Measurements from ENCODE around the gene EP400.

The EP400 gene

DNA sequence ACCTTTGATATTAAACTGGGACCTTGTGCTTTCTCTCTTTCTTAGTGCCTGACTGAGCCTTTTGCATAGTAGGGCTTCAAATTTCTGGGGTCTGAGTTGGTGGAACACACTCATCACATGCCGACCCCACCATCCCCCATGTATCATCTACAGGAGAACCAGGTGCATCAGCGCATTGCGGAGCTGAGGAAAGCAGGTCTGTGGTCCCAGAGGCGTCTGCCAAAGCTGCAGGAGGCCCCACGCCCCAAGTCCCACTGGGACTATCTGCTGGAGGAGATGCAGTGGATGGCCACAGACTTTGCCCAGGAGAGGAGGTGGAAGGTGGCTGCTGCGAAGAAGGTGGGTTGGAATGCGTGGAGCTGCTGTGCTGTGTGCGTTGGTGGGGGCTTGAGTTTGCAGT lies 37.8 kb downstream of the EP400 start:
- no peak for DNase-seq

- no peak for DNase-seq
Measured at GRCh38 chr12:131988054-131988796, 38.5 kb downstream of the EP400 start.

GRCh38 chr12:131989021-131989420 lies 39.3 kb downstream of the EP400 start:
- DNase-seq: no peak

DNA sequence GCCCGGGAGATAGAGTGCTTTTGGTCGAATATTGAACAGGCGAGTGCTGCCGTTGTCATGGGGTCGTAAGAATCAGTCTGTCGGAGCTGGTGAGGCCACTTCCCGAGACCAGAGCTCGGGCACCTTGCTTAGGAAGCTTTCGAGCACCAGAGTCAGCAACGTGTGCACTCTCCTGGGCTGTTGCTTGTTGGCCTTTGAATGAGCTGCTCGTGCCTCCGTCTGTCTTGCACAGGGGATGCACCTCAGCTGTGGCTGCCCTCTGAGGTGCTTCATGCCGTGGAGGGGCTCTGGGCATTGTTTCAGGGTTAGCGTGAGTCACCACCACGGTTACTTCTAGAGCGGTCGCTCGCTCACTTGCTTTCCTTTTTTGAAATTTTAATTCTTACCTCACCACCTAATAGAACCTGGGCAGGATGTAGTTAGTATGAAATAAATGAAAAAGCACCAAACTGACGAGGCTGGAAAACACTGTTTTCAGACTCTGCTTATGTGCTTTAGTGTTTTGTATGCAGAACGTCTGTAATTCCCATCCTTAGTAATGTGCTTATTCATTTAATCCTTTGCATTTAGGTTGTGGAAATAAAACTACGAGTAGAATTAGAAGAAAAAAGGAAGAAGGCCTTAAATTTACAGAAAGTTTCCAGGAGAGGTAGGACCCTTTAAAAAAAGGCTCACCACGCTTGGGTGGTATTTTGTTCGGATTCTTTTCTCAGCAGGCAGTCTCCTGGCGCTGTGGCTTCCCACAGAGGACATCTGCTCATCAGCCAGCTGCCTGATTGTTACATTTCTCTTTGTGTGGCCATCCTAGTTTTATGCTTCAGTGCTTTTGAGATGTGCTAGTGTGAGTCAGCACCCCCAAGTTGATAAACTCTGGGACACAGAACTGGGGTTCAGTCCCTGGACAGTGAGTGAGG lies 40.6 kb downstream of the EP400 start:
- DNase-seq: peak; percentile 5

DNA sequence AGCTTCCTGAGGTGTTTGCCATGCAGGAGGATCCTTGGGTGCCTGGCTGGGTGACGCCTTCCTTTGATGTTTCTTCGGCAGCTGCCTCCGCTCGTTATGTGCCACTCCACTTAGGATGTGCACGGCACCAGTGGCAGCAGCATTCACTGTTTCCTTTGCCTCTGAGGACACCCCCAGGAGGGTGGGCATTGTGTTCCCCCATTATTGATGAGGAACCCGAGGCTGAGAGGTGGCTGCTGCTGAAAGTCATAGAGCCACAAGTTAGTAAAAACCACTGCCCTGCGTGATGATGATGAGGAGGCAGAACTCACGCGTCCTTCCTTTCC lies 41.2 kb downstream of the EP400 start:
- DNase-seq: no peak

DNA sequence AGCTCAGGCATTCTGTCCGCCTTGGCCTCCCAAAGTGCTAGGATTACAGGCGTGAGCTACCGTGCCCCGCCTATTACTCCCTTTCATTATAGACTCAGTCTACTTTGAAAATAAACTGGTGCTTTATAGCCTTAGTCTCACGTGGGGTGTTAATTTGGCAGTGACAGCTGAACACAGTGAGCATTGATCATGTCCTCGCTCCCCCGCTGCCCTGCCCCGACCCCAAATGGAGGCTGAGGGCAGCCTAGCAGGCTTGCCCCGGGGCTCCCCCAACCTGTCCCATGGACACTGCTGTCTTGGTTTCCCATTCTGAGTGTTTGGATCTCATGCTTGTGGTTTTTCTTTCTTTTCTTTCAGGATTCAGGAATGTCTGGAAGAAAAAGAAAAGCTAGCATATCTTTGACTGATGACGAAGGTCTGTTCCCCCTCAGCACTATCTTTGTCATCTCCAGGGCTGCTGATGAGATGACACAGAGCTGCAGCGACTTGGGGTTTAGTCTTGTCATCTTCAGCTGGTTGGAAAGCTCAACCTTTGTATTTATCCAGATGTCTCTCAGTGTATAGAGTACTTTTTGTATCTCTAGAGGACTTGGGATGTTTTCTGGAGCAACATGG lies 42.2 kb downstream of the EP400 start:
- no peak for DNase-seq

DNA sequence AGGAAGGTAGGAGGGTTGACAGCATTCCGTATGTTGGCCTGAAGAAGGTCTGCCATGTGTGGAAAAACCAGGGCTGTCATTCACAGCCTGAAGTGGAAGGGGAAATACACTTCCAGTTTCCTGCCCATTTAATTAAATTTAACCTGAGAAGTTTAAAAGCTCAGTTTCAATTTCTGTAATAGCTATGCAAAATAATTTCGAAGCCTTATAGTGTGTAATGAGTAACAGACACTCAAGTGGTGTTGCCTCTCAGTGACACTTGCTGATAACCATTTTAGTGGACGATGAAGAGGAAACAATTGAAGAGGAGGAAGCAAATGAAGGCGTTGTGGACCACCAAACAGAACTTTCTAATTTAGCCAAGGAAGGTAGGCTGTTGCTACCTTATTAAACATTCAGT lies 44.8 kb downstream of the EP400 start:
- DNase-seq: no peak

DNA sequence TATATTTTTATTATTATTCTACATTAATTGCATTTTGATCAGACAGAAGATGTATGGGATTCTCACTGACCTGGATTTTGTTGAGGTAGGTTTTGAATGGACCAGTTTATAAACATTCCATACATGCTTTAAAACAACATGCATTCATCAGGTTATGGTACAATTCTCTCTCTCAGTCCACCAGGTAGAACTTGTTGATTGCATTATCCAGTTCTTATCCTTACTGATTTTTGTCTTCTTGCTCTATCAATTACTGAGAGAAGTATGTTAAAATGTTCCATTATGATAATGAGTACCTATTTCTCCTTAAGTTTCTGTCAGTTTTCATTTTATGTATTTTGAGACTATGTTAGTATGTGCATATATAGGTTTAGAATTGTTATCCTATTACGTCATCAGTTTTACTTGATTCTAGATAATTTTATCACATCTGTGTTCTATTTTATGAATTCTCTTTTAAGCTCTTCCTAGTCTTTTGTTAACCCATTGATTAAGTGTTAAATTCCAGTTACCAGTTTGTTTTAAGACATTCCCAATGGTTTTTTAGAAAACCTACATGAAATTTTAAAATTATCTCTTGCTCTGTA lies 50.6 kb downstream of the EP400 start:
- DNase-seq: no peak

- no peak for DNase-seq
Measured at GRCh38 chr12:132003846-132004245, 54.1 kb downstream of the EP400 start.

GRCh38 chr12:132004946-132005345 lies 55.2 kb downstream of the EP400 start:
- no peak for DNase-seq

DNA sequence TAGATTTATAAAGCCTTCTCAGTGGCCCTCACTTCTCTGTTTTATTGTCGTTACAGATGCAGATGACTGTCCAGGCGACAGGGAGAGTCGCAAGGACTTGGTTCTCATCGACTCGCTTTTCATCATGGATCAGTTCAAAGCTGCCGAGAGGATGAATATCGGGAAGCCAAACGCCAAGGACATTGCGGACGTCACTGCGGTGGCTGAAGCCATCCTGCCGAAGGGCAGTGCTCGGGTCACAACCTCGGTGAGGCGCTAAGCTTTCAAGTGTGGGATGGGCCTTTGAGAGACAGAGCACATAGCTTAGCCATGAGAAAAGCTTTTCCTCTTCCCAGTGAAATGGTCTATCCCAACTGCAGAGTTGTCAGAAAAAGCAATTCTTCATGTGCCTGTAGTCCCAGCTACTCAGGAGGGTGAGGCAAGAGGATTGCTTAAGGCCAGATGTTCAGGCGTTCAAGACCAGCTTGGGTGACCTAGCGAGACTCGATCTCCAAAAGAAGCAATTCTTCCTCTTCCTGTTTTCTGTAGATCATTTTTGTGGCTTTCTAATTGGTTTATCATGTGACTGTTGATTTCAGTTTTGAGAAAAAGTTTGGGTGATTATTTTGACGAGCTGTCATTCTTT lies 56.4 kb downstream of the EP400 start:
- no peak for DNase-seq

DNA sequence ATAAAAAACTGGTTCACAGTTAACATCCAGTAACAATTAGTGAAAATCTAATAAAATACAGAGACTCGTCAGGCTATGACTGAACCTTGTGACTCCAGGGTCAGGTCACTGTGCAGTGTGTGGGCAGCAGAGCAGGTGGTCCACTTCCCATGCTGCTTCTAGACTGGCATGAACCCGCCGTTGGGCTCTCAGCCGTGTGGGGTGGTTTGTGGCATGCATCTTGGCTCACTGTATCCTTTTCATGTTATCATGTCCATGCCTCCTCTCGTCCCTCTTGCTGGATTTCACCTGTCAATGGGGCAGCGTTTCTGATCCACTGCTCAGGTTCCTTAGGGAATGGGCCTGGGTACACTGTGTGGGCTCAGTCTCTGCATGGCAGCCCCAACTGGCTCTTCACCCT lies 57.3 kb downstream of the EP400 start:
- no peak for DNase-seq

- DNase-seq: no peak
Measured at GRCh38 chr12:132009336-132009859, 59.7 kb downstream of the EP400 start.

GRCh38 chr12:132012919-132013568 lies 63.3 kb downstream of the EP400 start:
- DNase-seq: no peak

DNA sequence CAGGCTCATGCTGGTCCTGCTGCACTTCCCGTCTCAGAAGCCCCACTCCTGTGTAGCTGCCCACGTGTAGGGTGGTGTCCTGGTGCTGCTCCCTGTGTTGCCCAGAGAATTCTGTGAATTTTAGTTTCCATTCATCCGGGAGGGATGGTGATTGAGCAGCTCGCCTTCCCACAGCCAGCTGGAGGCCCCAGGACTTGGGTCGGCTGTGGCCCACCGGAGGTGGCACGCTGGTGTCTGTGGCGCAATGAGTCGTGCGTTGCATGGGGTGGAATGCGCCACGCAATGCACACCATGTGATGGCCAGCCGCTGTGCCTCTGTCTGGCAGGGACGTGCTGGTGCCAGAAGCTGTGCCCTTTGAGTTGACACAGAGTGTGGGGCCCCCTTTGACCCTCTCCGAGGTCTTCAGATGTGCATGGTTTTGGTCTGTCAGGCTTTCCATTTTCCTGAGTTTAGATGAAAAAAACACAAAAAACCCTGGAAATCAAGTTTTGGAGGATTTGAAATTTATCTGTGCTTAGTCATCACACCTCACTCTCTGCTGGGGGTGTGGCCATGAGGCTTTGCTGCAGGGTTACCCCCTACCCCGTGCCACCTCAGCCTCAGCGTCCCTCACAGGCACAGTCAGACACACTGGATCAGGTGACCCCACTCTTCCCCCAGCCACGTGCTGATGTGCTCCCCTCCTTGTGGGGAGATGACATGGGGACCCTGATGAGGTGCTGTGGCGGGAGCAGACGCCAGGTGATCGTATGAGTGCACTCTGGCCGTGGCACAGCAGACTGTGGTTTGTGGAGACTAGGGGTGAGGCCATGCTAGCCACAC lies 64.6 kb downstream of the EP400 start:
- no peak for DNase-seq

- no peak for DNase-seq
Measured at GRCh38 chr12:132014915-132015280, 65.2 kb downstream of the EP400 start.

DNA sequence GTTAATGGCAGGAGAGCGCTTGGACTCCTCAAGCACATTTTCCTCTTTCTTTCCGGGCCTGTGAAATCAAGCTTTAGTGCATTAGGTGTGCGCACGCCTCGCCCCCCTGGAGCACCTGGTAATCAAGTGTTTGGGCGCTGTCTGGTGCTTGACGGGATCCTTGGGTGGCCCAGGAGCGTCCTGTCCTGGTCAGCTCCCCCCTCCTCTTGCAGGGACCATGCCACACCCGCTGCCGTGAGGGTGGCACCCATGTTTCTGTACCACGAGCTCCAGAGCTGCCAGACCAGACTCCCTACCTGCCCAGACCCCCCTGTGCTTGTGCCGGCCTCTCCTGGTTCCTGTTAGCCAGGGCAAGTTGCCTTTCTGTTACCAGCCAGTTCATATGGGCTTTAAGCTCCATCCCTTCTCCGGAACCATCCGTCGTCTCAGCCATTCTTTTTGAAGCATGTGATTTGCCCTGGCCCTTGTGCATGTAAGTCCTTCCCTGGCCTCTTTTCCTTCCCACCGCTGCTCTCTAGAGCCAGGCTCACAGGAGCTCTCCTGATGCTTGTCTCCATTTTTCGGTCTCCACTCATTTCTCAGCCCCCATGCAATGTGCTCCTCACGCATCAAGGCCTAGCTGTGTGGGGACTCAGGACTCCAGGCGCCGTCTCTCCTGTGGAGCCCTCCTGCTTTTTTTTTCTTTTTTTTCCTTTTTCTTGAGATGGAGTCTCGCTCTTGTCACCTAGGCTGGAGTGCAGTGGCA lies 66.1 kb downstream of the EP400 start:
- no peak for DNase-seq

- DNase-seq: no peak
Measured at GRCh38 chr12:132018193-132018916, 68.6 kb downstream of the EP400 start.

- no peak for DNase-seq
Measured at GRCh38 chr12:132019891-132020290, 70.1 kb downstream of the EP400 start.

- no peak for DNase-seq
Measured at GRCh38 chr12:132020292-132020691, 70.5 kb downstream of the EP400 start.
